Upper lobe of left lung (tissue), 6 donors: ENCODE data around the gene GTPBP10. TPM values are rescaled to one million over a fixed set of nuclear protein-coding genes. Genes with fewer than 3 reads are reported as not detected.

Experiments used
- ATAC-seq, 2 donors: fragments of 200-7000 bp; cut with Tn5 transposase; one replicate each; pipeline ENCODE4 v1.9.1; 2022; ENCODE audit warnings: mild to moderate bottlenecking in 2 of 2, moderate library complexity in 2 of 2; ENCODE audit not compliant: low FRiP score in 2 of 2
- DNase-seq, 2 donors: peaks; one replicate each; pipeline ENCODE4 v3.0.0-alpha.2; 2019 to 2020
- H3K27ac ChIP-seq, 4 donors: fragments of 200-600 bp; sonication (generic); one replicate each; pipeline ENCODE4 v1.5.1; 2016 to 2019
- H3K27me3 ChIP-seq, 4 donors: fragments of 200-600 bp; sonication (generic); one replicate each; pipeline ENCODE4 v1.5.1; 2017 to 2019
- H3K36me3 ChIP-seq, 4 donors: fragments of 200-600 bp; sonication (generic); one replicate each; pipeline ENCODE4 v1.5.1; 2016 to 2019
- H3K4me1 ChIP-seq, 4 donors: fragments of 200-600 bp; sonication (generic); one replicate each; pipeline ENCODE4 v1.5.1; 2018 to 2019
- H3K4me3 ChIP-seq, 4 donors: fragments of 200-600 bp; sonication (generic); one replicate each; pipeline ENCODE4 v1.5.1; 2017 to 2019; ENCODE audit warnings: mild to moderate bottlenecking in 2 of 4, moderate library complexity in 1 of 4
- H3K9me3 ChIP-seq, 4 donors: fragments of 200-600 bp; sonication (generic); one replicate each; pipeline ENCODE4 v1.5.1; 2018 to 2019
- EP300 ChIP-seq, 4 donors: sonication (generic); formaldehyde crosslinking; IDR thresholded peaks; one replicate each; pipeline ENCODE4 v1.5.1; 2017; ENCODE audit warnings: antibody characterized with exemption in 4 of 4, control low read depth in 2 of 4
- POLR2A ChIP-seq, 4 donors: fragments of 450-650 bp; IDR thresholded peaks; one replicate each; pipeline ENCODE4 v1.5.1; 2016 to 2017; ENCODE audit warnings: antibody characterized with exemption in 4 of 4, mild to moderate bottlenecking in 2 of 4
- POLR2AphosphoS5 ChIP-seq, 2 donors: sonication (generic); formaldehyde crosslinking; IDR thresholded peaks; one replicate each; pipeline ENCODE4 v1.5.1; 2017; ENCODE audit warnings: antibody characterized with exemption in 2 of 2
- WGBS, 2 donors: methylation state at CpG; one replicate each; pipeline ENCODE4 v1.1.5; 2017 to 2018; 5-methylcytosine and 5-hydroxymethylcytosine counted together
- total RNA-seq, 6 donors: library from RNA; depleted of rRNA in 4 of 6; stranded (reverse); fragments of >200 nt in 4 of 6; gene quantifications; one replicate each; pipeline versions ENCODE4 v1.1.0 to v1.2.1, GENCODE V29; 2016 to 2021
- TF ChIP-seq, protein P1 (sequence below), 6 experiments: fragments of 450-650 bp in 4 of 6; fragments of 200-600 bp in 2 of 6; sonication (generic) in 2 of 6; IDR thresholded peaks; one replicate each; pipeline ENCODE4 v1.5.1; 2016 to 2019; ENCODE audit warnings: antibody characterized with exemption in 6 of 6
- donor health status: DM: no; HTN: no; CAD: no; lungs with moderate emphysema.
- donor health status: DM: no; HTN: yes; CAD: no; lungs with severe emphysema.

Gene GTPBP10
- total RNA-seq, 6 donors from 2014 or later, result 11.2 to 25.1 (median 19.1) TPM

DNA sequence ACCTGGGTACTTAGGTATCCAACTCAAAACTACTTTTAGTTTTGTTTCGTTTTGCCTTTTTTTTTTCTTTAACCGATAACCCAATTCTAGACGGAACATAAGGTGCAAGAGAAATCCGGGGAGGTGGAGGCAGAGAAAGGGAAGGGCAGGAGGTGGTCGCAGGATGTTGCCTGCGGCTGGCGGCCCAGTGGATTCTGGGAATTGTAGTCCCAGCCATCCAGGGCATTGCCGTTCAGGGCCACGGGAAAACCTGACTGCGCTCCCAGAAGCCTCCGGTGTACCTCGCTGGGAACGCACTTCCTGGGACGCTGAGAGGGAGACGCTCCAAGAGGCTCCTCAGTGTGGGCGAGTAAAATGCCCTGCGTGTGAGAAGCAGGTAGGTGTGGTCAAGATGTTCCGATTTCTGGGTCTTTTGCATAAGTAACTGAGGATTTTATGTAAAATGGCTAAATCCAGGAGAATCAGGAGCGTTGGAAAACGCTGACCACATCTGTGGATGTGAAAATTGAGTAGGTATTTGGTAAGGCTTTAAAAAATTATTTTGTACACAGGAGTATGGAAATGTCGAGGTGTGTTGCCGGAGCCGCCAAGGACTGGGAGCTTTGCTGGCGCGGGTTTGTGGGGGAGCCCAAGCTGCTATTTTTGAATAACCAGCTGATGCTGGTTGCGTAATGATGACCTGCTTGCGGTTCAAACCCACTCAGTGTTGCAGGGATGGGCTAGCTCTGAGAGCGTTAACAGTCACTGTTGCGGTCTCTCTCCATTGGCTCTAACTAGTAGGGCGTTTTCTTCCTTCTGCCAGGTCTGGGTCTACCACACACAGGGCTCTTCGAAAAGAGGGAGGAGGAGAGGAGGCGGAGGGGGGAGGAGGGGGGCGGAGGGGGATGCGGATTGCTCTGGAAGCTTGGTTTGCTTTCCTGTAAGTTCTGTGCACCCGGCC is 56.9 kb downstream of the GTPBP10 start, which contains the start of gene CLDN12:
Gene CLDN12 (plus strand): TSS at position 288 of the 940 bp plus-strand sequence. CDS start 9,216 bp downstream, outside the sequence.
- Histone ChIP-seq H3K4me3 (peak within 1 kb of the TSS; percentile 53 to 87 (median 69)), H3K9me3 (peaks cover 0 to 4% (median 0%) of the 10 kb centered on the region in 4 donors), H3K4me1 (peaks cover 13 to 17% (median 14%) of the 10 kb centered on the region in 4 donors), H3K27ac (peak within 1 kb of the TSS; percentile 87 to 91 (median 88)), H3K36me3 (peaks cover 0 to 15% (median 2%) of the 10 kb centered on the region in 4 donors), H3K27me3 (no peaks in the 10 kb centered on the region)
- peak; percentile 96 to 99 for ATAC-seq
- peak; percentile 54 to 91 for DNase-seq
- 0 to 1% methylated on average over 33 to 35 of the region's 35 CpGs for WGBS, 2 donors
- TF ChIP-seq, protein P1, sequence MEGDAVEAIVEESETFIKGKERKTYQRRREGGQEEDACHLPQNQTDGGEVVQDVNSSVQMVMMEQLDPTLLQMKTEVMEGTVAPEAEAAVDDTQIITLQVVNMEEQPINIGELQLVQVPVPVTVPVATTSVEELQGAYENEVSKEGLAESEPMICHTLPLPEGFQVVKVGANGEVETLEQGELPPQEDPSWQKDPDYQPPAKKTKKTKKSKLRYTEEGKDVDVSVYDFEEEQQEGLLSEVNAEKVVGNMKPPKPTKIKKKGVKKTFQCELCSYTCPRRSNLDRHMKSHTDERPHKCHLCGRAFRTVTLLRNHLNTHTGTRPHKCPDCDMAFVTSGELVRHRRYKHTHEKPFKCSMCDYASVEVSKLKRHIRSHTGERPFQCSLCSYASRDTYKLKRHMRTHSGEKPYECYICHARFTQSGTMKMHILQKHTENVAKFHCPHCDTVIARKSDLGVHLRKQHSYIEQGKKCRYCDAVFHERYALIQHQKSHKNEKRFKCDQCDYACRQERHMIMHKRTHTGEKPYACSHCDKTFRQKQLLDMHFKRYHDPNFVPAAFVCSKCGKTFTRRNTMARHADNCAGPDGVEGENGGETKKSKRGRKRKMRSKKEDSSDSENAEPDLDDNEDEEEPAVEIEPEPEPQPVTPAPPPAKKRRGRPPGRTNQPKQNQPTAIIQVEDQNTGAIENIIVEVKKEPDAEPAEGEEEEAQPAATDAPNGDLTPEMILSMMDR (IDR thresholded peaks at IDR 0.05), result peak in 2 of 6 experiments; percentile 15 to 20
- TF ChIP-seq EP300 (IDR thresholded peaks at IDR 0.05), result no peak
- peak in 3 of 4 donors; percentile 51 to 73 (median 70) for TF ChIP-seq POLR2A (IDR thresholded peaks at IDR 0.05)
- TF ChIP-seq POLR2AphosphoS5 (IDR thresholded peaks at IDR 0.05), result peak; percentile 57 to 64

DNA sequence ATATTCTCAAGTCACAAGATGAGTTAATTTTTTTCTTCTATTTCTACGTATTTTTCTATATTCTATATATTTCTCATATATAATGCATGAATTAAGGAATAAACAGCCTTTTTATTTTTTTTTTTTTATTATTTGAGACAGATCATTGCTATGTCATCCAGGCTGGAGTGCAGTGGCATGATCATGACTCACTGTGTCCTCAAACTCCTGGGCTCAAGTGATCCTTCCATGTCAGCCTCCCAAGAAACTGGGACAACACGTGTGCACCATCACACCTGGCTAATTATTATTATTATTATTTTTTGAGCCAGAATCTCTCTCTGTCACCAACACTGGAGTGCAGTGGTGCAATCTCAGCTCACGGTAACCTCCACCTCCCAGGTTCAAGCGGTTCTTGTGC is 58.3 kb downstream of the GTPBP10 start:
- H3K27me3 ChIP-seq, result no peaks in the 10 kb centered on the region
- peak overlapping the region in 1 of 4 donors; percentile 72 for H3K4me3 ChIP-seq
- peaks cover 13 to 17% (median 14%) of the 10 kb centered on the region in 4 donors for H3K4me1 ChIP-seq
- H3K27ac ChIP-seq, result no peak overlapping the region
- H3K9me3 ChIP-seq, result no peaks in the 10 kb centered on the region
- TF ChIP-seq EP300 (IDR thresholded peaks at IDR 0.05), result peak in 1 of 4 donors; percentile 61
- TF ChIP-seq POLR2AphosphoS5 (IDR thresholded peaks at IDR 0.05), result no peak
- no peak for ATAC-seq
- 82 to 87% methylated on average over 4 of the region's 4 CpGs for WGBS, 2 donors
- DNase-seq, result peak in 1 of 2 donors; percentile 58
- peaks cover 1 to 26% (median 6%) of the 10 kb centered on the region in 4 donors for H3K36me3 ChIP-seq

DNA sequence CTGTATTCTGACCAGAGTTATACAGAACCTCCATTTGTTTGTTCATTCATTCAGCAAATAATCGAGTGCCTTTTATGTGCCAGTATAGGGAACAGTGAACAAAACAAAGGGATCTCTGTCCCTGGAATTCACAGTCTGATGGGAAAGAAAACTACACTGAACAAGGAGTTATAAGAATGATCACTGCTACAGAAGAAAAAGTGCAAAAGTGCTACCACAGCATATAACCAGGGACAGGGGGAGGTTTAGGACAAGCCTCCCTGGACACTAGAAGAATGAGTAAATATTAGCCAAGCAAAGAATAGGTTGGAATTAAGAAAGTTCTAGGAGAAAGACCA is 60.9 kb downstream of the GTPBP10 start:
- TF ChIP-seq, protein P1 (IDR thresholded peaks at IDR 0.05), result no peak
- TF ChIP-seq POLR2A (IDR thresholded peaks at IDR 0.05) (no peak), EP300 (IDR thresholded peaks at IDR 0.05) (no peak), POLR2AphosphoS5 (IDR thresholded peaks at IDR 0.05) (no peak)
- Histone ChIP-seq H3K4me3 (no peak overlapping the region), H3K27ac (no peak overlapping the region), H3K4me1 (peaks cover 13 to 23% (median 19%) of the 10 kb centered on the region in 4 donors), H3K9me3 (no peaks in the 10 kb centered on the region), H3K27me3 (no peaks in the 10 kb centered on the region), H3K36me3 (peaks cover 2 to 32% (median 9%) of the 10 kb centered on the region in 4 donors)
- DNase-seq, result no peak
- WGBS, 2 donors, result 63 to 68% methylated on average over 1 of the region's 1 CpG
- no peak for ATAC-seq

DNA sequence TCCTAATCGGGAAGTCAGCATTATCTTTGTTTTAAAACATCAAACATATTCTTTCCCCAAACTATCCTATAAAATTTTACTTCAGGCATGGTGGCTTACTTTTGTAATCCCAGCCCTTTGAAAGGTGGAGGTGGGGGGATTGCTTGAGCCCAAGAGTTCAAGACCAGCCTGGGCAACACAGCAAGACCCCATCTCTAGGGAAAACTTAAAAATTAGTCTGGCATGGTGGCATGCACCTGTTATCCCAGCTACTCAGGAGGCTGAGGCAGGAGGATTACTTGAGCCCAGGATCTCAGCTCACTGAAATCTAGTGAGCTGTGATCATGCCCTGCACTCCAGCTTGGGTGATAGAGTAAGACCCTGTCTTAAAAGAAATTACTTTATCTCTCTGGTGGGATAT is 61.6 kb downstream of the GTPBP10 start:
- TF ChIP-seq POLR2AphosphoS5 (IDR thresholded peaks at IDR 0.05), result no peak
- TF ChIP-seq, protein P1 (IDR thresholded peaks at IDR 0.05), result no peak
- TF ChIP-seq POLR2A (IDR thresholded peaks at IDR 0.05), result no peak
- TF ChIP-seq EP300 (IDR thresholded peaks at IDR 0.05), result no peak
- Histone ChIP-seq H3K4me1 (peaks cover 9 to 23% (median 16%) of the 10 kb centered on the region in 4 donors), H3K27ac (no peak overlapping the region), H3K4me3 (no peak overlapping the region), H3K27me3 (no peaks in the 10 kb centered on the region), H3K9me3 (no peaks in the 10 kb centered on the region), H3K36me3 (peaks cover 3 to 39% (median 13%) of the 10 kb centered on the region in 4 donors)
- 96 to 97% methylated on average over 1 of the region's 1 CpG for WGBS, 2 donors
- ATAC-seq, result no peak
- DNase-seq, result no peak

DNA sequence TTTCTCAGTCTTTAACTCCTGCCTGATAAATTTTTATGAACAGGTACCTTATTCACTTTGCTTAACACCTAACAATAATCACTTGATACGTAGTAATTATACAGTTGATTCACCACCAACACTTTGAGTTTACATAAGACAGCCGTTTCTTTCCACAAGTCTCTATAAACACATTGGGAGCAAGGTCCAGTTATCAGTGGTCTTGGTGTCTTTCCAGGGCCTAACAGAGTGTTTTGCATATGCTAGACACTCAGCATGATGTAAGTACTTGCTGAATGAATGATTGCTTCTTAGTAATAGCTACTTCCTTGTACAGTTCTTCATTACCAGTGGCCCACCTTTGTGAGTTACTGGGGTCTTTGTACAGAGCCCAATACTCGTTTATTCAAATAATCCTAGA is 63.2 kb downstream of the GTPBP10 start:
- Histone ChIP-seq H3K27ac (no peak overlapping the region), H3K36me3 (peaks cover 4 to 53% (median 17%) of the 10 kb centered on the region in 4 donors), H3K27me3 (no peaks in the 10 kb centered on the region), H3K4me3 (no peak overlapping the region), H3K4me1 (peaks cover 4 to 15% (median 10%) of the 10 kb centered on the region in 4 donors), H3K9me3 (no peaks in the 10 kb centered on the region)
- no peak for TF ChIP-seq EP300 (IDR thresholded peaks at IDR 0.05)
- no peak for TF ChIP-seq POLR2AphosphoS5 (IDR thresholded peaks at IDR 0.05)
- TF ChIP-seq, protein P1 (IDR thresholded peaks at IDR 0.05), result no peak
- no peak for TF ChIP-seq POLR2A (IDR thresholded peaks at IDR 0.05)
- ATAC-seq, result no peak
- 81 to 82% methylated on average over 3 of the region's 3 CpGs for WGBS, 2 donors
- DNase-seq, result no peak
